Left colon (tissue), 2 donors: ENCODE data around the gene PPP1R10. TPM values are rescaled to one million over a fixed set of nuclear protein-coding genes. Genes with fewer than 3 reads are reported as not detected.

Source experiments
- ATAC-seq: fragments of 200-7000 bp; cut with Tn5 transposase; one replicate; pipeline ENCODE4 v1.9.1; 2020; ENCODE audit warnings: mild to moderate bottlenecking, moderate library complexity
- DNase-seq, 2 donors: peaks; one replicate each; pipeline ENCODE4 v3.0.0-alpha.2; 2020
- intact Hi-C, 2 donors: fragments of 100-400 bp; cut with DNase I in 1 of 2; cut with micrococcal nuclease in 1 of 2; formaldehyde crosslinking; loops; one replicate each; pipeline versions ENCODE4 v1.11.2 to v1.14.0; 2022; cut with DNase I, micrococcal nuclease
- total RNA-seq, 2 donors: library from RNA; stranded (reverse); fragmentation: NEBNext Ultra II Directional; extraction: Animal tissue kit (Norgen Biotek cat#: 25700); gene quantifications; one replicate each; pipeline ENCODE4 v1.2.1, GENCODE V29; 2021
- donor health status: DM: no; HTN: no; CAD: no.
- donor health status: DM: yes; HTN: yes; CAD: no.

The PPP1R10 gene
- total RNA-seq, 2 donors from 2014 or later: 73.6 to 74.8 TPM

GRCh38 chr6:30626484-30627366, 9.7 kb upstream of the PPP1R10 start, which contains the start of gene ATAT1:
Gene ATAT1 (plus strand): TSS chr6:30626874.
- intact Hi-C loops: no loop called here

DNA sequence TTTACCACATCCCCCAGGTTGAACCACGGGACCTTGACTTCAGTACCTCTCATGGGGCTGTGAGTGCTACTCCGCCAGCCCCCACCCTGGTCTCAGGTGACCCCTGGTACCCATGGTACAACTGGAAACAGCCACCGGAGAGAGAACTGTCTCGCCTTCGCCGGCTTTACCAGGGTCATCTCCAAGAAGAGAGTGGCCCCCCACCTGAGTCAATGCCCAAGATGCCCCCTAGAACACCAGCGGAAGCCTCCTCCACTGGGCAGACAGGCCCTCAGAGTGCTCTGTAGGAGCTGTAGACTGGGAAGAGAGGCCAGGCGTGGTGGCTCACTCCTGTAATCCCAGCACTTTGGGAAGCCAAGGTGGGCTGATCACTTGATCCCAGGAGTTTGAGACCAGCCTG, 8.5 kb upstream of the PPP1R10 start:
- ATAC-seq: no peak
- DNase-seq: no peak
- intact Hi-C loops: no loop called here

More at GRCh38 chr6:30626484-30627366, 9.7 kb upstream of the PPP1R10 start, which contains the start of gene ATAT1:
- ATAC-seq (peak; percentile 97), DNase-seq (peak; percentile 94 to 95)

DNA sequence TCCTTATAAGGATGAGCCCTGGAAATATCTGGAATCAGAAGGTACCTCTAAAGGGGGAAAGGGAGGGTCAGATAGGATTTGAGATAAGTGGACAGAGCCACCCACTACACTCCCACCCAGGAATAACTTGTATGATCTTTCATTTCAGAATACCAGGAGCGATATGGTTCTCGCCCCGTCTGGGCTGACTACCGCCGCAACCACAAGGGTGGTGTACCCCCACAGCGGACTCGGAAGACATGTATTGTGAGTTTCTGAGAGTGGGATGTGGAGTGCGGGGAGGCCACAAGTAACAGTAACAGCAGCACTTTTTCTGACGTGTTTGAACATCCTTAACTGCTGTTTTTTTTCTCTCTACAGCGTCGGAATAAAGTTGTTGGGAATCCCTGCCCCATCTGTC, 2.5 kb upstream of the PPP1R10 start:
- intact Hi-C loops: no loop called here

GRCh38 chr6:30618270-30618797, 1.3 kb upstream of the PPP1R10 start:
- ATAC-seq (peak; percentile 47), DNase-seq (peak; percentile 55)
- intact Hi-C loops: no loop called here

More for the DNA sequence above, 2.5 kb upstream of the PPP1R10 start:
- ATAC-seq: no peak
- DNase-seq: no peak

- peak; percentile 97 to 99 for DNase-seq
- intact Hi-C loops: no loop called here
- peak; percentile 74 for ATAC-seq
These were observed 674 bp upstream of the PPP1R10 start, which contains the start of gene MRPS18B for GRCh38 chr6:30617565-30618269. Gene MRPS18B (plus strand): TSS chr6:30617840. CDS start chr6:30617866, 26 bp downstream.

GRCh38 chr6:30615958-30616810, 859 bp downstream of the PPP1R10 start:
- intact Hi-C loops: no loop called here
- peak; percentile 5 for ATAC-seq
- no peak for DNase-seq

DNA sequence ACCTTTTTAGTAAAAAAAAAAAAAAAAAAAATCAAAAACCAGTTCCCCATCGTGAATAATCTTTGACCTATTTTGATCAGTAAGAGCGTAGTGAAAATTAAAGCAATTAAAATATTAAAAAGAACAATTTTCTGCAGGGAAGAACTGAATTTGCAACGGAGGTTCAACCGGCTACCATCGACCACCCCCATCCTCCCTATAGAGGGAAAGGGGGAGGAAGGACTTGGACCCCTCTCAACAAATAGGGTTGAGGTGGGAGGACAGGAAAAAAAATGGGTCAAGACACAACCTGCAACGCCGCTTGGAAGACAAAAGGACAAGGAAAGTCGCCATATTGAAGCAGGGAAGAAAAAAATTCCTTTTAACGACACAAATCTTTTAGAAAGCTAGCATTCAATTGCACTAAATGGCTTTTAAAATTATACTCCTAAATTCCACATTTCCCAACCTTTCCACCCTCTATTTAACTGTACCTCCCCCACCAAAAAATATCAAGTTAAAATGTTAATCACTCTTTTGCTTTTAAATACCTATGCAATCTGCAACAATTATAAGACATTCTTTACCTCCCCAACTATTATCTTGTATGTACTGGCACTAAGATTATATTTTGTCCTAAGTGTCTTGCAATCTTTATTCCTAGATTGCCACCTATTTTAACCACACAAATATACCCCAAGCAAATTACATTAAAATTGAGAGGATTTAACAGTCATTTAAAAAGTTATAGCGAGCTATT, 1.7 kb downstream of the PPP1R10 start:
- intact Hi-C loops: no loop called here
- DNase-seq (no peak), ATAC-seq (no peak)

- ATAC-seq: peak; percentile 64
- DNase-seq: peak; percentile 80 to 94
- intact Hi-C loops: no loop called here
These were observed 2.2 kb downstream of the PPP1R10 start for GRCh38 chr6:30614843-30615218.

DNA sequence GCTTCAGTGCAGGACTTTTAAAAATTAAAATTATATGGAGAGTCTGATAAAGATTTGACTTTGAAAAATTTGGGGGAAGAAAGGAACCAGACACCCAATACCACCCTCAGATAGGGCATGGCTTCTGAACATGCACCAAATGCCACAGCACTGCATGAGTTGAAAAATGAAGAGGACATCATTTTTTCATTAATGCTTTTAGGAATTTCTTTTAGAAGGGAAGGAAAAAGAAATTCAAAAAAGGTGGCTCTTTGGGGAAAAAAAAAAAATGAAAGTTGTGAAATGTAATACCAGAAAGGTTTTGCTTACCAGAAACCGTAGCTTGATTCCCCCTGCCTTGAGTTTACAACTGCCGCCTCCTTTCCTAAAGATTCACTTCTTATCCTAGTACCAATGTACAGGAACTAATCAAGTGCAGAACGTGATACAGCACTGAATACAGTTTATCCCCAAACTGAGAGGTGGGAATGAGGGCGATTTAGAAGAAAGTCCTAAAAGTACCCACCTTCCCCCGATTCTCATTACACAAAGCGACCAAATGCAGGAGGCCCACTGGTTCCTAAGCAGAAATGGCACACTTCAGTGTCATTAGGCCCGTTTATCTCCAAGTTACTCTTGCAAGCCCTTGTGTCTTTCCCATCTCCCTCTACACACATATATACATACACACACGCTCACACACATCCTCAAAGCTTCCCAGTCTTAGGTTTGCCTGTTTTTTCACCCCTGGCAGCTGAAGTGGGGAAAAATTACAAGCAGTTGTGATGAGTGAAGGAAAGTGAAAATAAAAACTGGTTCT, 2.8 kb downstream of the PPP1R10 start:
- DNase-seq (no peak), ATAC-seq (no peak)
- intact Hi-C loops: no loop called here

DNA sequence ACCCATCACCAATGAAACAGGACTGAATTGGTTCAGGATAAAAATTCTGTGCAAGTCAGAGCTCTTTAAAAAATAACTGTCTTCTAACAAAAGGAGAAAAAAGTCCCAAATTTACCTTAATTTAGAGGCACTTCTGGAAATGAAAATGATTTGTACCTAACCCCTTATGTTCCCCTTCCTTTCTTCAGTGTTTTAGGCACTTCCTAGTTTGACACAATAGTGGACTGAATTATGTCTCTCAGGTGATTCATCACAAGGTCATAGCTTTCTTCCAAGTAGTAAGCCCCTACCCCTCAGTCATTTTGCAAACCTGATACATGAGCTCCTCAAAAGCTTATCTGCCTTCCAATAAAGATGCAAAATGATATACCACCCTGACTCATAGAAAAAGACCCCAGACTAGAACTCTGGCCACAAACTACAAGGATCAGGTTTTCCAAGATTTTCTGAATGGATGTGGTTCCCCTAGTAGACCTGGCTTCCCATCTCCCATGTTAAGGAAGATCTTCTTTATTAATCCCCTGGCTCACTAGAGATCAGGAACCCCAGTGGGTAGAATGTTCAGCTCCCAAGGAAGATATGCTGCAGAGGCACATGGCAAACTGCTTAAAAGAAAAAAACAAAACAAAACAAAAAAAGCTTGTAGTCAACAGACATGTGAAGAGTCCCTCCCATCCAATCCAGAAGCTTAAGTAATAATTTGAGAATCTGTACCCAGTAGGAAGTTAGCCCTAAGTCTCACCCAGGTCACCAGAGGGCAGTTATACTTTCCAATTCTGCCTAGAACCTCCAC, 3.6 kb downstream of the PPP1R10 start:
- intact Hi-C loops: no loop called here
- DNase-seq (no peak), ATAC-seq (no peak)

DNA sequence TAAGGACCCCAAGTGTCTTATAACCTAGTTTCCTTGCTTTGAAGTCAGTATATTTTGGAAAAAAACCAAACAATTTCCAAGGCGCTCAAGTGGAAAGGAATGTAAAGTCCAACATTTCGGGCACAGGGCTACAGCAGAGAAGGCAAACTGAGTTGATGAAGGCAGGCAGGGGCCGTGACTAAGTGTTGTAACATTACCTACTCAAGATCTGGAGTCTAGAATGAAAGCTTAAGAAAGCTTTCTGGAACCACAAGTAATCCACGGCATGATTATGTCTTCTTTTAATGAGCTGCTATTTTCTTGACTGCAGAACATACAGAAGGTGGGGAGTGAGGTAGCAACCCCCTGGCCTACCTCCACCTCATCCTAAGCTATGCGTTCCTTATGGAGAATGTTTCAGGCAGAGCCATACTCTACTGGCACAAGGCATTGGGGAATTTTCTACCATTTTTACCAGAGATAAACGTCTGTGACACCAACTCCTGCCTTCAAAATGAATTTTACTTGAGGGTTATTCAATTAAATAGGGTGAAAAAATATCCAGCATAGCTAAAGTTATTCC, 4.3 kb downstream of the PPP1R10 start:
- intact Hi-C loops: no loop called here
- no peak for ATAC-seq
- no peak for DNase-seq

GRCh38 chr6:30612213-30612612, 4.8 kb downstream of the PPP1R10 start:
- intact Hi-C loops: no loop called here
- DNase-seq (no peak), ATAC-seq (no peak)

DNA sequence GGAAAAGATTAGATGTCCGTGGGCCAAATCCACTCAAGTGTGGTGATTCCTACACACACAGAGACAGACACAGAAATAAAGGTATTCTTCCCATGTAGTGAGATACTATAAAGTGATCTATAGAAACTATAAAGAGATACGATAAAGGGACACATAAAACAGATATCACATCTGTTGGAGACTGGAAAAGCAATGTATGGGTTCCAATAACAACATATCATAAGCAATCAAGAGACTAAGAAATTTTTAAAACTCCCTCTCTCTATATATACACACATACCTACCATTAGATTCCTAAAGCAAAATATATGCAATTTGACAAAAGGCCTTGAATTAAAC, 5.2 kb downstream of the PPP1R10 start:
- intact Hi-C loops: no loop called here
- ATAC-seq (no peak), DNase-seq (no peak)

DNA sequence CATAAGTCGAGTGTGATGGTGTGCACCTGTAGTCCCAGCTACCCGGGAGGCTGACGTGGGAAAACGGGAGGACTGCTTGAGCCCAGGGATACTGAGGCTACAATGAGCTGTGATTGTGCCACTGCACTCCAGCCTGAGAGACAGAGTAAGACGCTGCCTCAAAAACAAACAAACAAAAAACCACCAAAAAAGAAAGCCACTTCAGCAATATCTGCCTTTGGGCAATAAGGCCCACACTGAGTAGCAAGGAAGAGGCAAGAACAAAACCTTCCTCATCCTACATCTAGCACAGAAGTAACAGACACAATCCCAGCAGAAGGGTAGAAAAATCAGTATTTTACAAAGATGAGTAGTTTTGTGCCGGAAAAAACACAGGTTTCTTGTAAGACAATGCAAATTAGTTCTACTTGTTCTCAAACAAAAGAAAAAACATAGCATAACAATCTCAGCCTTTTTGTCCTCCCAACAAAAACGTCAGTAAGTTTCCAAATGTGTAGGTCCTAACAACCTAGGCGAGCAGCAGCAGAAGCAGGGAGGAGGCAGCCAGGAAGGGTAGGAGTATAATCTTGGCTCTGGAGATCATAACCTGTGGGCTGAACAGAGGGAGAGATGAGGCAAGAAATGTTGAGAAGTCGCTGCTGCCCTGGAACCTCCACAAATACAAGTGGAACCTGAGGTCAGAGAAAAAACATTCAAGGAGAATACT, 5.7 kb downstream of the PPP1R10 start:
- DNase-seq (no peak), ATAC-seq (no peak)
- intact Hi-C loops: no loop called here

DNA sequence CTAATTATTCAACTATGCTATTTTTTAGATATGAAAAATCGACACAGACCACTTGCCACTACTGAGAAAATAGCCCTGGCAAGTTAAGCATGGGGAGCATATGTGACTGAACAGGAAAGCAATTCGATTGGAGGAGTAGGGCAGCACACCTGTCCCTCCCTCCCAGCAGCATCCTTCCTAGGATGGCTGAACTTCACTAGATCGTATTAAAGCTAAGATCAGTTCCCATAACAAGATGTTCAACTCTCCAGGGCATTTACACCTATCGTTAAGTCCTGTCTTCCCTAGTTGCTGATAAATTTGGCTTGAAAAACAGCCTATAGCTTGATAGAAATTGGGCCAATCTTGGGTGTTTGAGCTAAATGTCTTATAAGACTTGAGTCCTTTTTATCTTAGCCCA, 7.0 kb downstream of the PPP1R10 start:
- intact Hi-C loops: no loop called here
- no peak for ATAC-seq
- DNase-seq: no peak

- DNase-seq (no peak), ATAC-seq (no peak)
- intact Hi-C loops: no loop called here
These were observed 13.1 kb downstream of the PPP1R10 start for GRCh38 chr6:30603961-30604360.
